ENCODE measurements around the gene SMYD5. TPM values are rescaled to one million over a fixed set of nuclear protein-coding genes. Genes with fewer than 3 reads are reported as not detected.

SMYD5 gene
- total and polyA plus RNA-seq, 2 donors (not counting 3 experiments of a cell fraction or from before 2014, with no cell fraction given): 16.2 to 31.7 TPM

GRCh38 chr2:73260338-73260984 lies 46.4 kb downstream of the SMYD5 start:
- H3K9ac ChIP-seq (replicated peaks; ENCODE audit: extremely low read depth, insufficient read depth, low read length): no peak overlapping the region
- no peaks in the 10 kb centered on the region for H3K79me2 ChIP-seq (ENCODE audit: control insufficient read depth, insufficient read depth, low read length)
- no peak overlapping the region for H3K4me3 ChIP-seq (replicated peaks in 1 of 3; ENCODE audit: insufficient read depth in 1 of 3, low read depth in 1 of 3, low read length in 3 of 3)
- intact Hi-C loops (cut with micrococcal nuclease) (loop anchor here (5.0 kb wide), 1 partner anchor 98 kb away; no protein-coding TSS in a partner anchor), dilution Hi-C loops (cut with MboI; ENCODE audit: extremely low pct_ligation_motif_present, low sequenced_read_pairs) (no loop called here)
- TF ChIP-seq POLR2A (IDR thresholded peaks at IDR 0.05; ENCODE audit: low read depth, low read length) (no peak), POLR2AphosphoS5 (IDR thresholded peaks at IDR 0.05; ENCODE audit: insufficient read depth, low read depth, low read length) (no peak), CTCF (IDR thresholded peaks at IDR 0.05; ENCODE audit: extremely low read depth in 1 of 2, insufficient read depth in 1 of 2, low read depth in 1 of 2, low read length in 2 of 2) (peak; percentile 39 to 64), MAX (IDR thresholded peaks at IDR 0.05; ENCODE audit: insufficient read depth, insufficient read length) (peak; percentile 85)
- ChIA-PET POLR2A (no interaction called here), CTCF (interaction anchor here (1.0 to 1.9 kb wide), 6 partner anchors 9 to 367 kb away, joined by 3 to 5 read pairs (median 4); no protein-coding TSS in a partner anchor)
- H3K27ac ChIP-seq (ENCODE audit: insufficient read depth, low read depth, low read length): no peak overlapping the region
- no peaks in the 10 kb centered on the region for H4K20me1 ChIP-seq (replicated peaks; ENCODE audit: control insufficient read depth, extremely low read depth, insufficient read depth, low read length)
- no peak overlapping the region for H3K4me2 ChIP-seq (ENCODE audit: insufficient read depth, low read length)
- no peaks in the 10 kb centered on the region for H3K36me3 ChIP-seq (ENCODE audit: control insufficient read depth in 2 of 2, extremely low read depth in 1 of 2, insufficient read depth in 2 of 2, low read length in 2 of 2)
- no peak overlapping the region for H2AFZ ChIP-seq (ENCODE audit: low read depth, low read length)
- H3K4me1 ChIP-seq (ENCODE audit: control insufficient read depth, extremely low read depth, insufficient read depth, low read length): no peaks in the 10 kb centered on the region
- no peaks in the 10 kb centered on the region for H3K9me3 ChIP-seq (replicated peaks; ENCODE audit: control insufficient read depth, insufficient read depth, low read length)
- H3K9me1 ChIP-seq (replicated peaks; ENCODE audit: control insufficient read depth, extremely low read depth, insufficient read depth, low read length): no peaks in the 10 kb centered on the region
- no TSS peak for BruUV-seq (replicated peaks)
- FAIRE-seq (peak; percentile 80), DNase-seq (ENCODE audit: low read depth, low spot score) (peak; percentile 43)
- H3K27me3 ChIP-seq (ENCODE audit: control insufficient read depth in 2 of 2, insufficient read depth in 2 of 2, low read length in 2 of 2): no peaks in the 10 kb centered on the region
